Measurements from ENCODE around the gene WDPCP. TPM values are rescaled to one million over a fixed set of nuclear protein-coding genes. Genes with fewer than 3 reads are reported as not detected.
"Not testable (repeated sequence)": the region's sequence is repeated elsewhere in the genome, so short reads cannot be mapped to it uniquely, and the experiment has no call there.

WDPCP gene
- total RNA-seq, 1 donor from 2014 or later: 9.1 TPM

DNA sequence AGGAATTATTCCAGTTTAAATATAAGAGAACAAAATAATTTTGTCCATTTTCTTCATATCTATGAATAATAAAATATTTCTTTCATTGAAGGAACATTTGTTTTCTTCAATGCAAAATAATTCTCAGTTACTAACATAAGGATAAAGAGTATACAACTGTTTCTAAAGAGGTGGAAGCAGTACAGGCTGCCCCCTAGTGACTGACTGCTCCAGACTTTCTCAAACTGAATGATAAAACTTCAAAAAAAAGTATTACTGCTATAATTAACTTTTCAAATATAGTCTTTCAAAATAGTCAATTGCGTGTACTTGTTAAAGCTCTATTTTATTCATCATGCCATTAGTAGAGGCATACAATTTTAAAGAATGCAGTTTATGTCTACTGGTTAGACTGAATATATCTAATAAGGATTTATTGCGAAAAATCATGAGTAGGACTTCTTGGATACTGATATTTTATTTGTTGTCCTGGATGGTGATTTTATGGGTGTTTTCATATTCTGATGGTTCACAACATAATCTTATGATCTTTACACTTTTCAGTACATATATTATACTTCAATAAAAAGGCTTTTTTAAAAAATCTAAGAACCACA, 100.1 kb downstream of the WDPCP start:
- Mint-ChIP-seq H3K27me3 (ENCODE audit: low read depth) (no peaks in the 10 kb centered on the region), H3K9me3 (no peaks in the 10 kb centered on the region), H3K4me3 (no peak overlapping the region), H3K36me3 (ENCODE audit: low read depth) (no peaks in the 10 kb centered on the region), H3K4me1 (peaks cover 7% of the 10 kb centered on the region), H3K27ac (ENCODE audit: unreplicated experiment) (no peak overlapping the region)
- no peak for DNase-seq (ENCODE audit: low read depth, low spot score)
- TF ChIP-seq CTCF (conservative IDR thresholded peaks at IDR 0.05): peak; percentile 80

GRCh38 chr2:63486861-63487290, 101.4 kb downstream of the WDPCP start:
- H3K27ac Mint-ChIP-seq (ENCODE audit: unreplicated experiment): no peak overlapping the region
- DNase-seq (ENCODE audit: low read depth, low spot score): no peak
- H3K36me3 Mint-ChIP-seq (ENCODE audit: low read depth): no peaks in the 10 kb centered on the region
- H3K27me3 Mint-ChIP-seq (ENCODE audit: low read depth): no peaks in the 10 kb centered on the region
- H3K4me3 Mint-ChIP-seq: no peak overlapping the region
- no peaks in the 10 kb centered on the region for H3K9me3 Mint-ChIP-seq
- H3K4me1 Mint-ChIP-seq: peaks cover 7% of the 10 kb centered on the region
- TF ChIP-seq CTCF (conservative IDR thresholded peaks at IDR 0.05): no peak

DNA sequence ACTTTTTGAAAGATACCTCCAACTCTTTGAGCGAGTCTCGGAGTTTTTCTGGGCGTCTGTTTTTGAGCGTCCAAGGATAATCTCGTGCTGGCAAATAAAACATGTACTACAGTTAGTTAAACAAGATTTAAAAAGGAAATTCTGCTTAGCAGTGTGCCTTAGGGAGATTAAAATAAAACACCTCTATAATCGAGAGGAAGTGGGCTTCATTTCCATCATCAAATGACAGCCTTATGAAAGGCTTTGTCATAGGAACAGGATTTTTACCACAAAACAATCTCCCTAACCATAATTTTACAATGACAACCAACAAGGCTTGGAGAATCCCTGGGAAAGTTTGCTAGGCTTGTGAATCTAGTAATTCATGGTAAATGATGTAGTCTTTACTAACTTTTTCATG, 103.4 kb downstream of the WDPCP start:
- no peak for DNase-seq (ENCODE audit: low read depth, low spot score)
- Mint-ChIP-seq H3K4me3 (no peak overlapping the region), H3K9me3 (peaks cover 5% of the 10 kb centered on the region), H3K4me1 (peaks cover 7% of the 10 kb centered on the region), H3K27ac (ENCODE audit: unreplicated experiment) (no peak overlapping the region), H3K36me3 (ENCODE audit: low read depth) (no peaks in the 10 kb centered on the region), H3K27me3 (ENCODE audit: low read depth) (no peaks in the 10 kb centered on the region)
- no peak for TF ChIP-seq CTCF (conservative IDR thresholded peaks at IDR 0.05)

DNA sequence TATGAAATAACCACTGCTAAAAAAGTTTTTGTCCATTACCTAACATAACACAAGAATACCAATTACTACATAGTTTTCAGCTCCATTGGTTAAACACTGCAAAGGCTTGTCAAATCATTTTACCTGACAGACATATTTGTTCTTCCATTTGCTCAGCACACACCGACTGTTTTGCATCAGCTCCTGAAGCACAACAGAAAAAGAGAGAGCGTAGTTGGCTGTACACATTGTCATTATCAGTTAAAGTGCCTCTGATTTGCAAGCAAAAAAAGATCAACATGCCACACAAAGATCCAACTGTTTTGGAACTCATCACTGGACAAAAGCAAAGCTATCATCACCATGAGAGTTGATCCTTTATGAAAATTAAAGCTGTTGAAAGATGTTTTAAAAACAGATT, 103.8 kb downstream of the WDPCP start:
- Mint-ChIP-seq H3K36me3 (ENCODE audit: low read depth) (no peaks in the 10 kb centered on the region), H3K27ac (ENCODE audit: unreplicated experiment) (no peak overlapping the region), H3K4me3 (no peak overlapping the region), H3K4me1 (peaks cover 7% of the 10 kb centered on the region), H3K27me3 (ENCODE audit: low read depth) (no peaks in the 10 kb centered on the region), H3K9me3 (peaks cover 5% of the 10 kb centered on the region)
- TF ChIP-seq CTCF (conservative IDR thresholded peaks at IDR 0.05): no peak
- no peak for DNase-seq (ENCODE audit: low read depth, low spot score)

- Mint-ChIP-seq H3K36me3 (ENCODE audit: low read depth) (no peaks in the 10 kb centered on the region), H3K27me3 (ENCODE audit: low read depth) (no peaks in the 10 kb centered on the region), H3K27ac (ENCODE audit: unreplicated experiment) (no peak overlapping the region), H3K9me3 (peaks cover 5% of the 10 kb centered on the region), H3K4me3 (no peak overlapping the region), H3K4me1 (no peaks in the 10 kb centered on the region)
- no peak for TF ChIP-seq CTCF (conservative IDR thresholded peaks at IDR 0.05)
- DNase-seq (ENCODE audit: low read depth, low spot score): no peak
These were observed 110.6 kb downstream of the WDPCP start for GRCh38 chr2:63477686-63478085.

DNA sequence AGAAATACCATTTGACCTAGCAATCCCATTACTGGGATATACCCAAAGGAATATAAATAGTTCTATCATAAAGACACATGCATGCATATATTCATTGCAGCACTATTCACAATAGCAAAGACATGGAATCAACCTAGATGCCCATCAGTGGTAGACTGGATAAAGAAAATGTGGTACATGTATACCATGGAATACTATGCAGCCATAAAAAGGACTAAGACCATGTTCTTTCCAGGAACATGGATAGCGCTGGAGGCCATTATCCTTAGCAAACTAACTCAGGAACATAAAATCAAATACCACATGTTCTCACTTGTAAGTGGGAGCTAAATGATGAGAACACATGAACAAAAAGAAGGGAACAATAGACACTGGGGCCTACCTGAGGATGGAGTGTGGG, 119.0 kb downstream of the WDPCP start:
- not testable (repeated sequence) for H3K4me1 Mint-ChIP-seq; H3K4me3 Mint-ChIP-seq; DNase-seq (ENCODE audit: low read depth, low spot score); H3K27me3 Mint-ChIP-seq (ENCODE audit: low read depth); H3K27ac Mint-ChIP-seq (ENCODE audit: unreplicated experiment); H3K9me3 Mint-ChIP-seq
- H3K36me3 Mint-ChIP-seq (ENCODE audit: low read depth): peaks cover 18% of the 10 kb centered on the region
